Activated naive CD8-positive, alpha-beta T cell treated with anti-CD3 and anti-CD28 coated beads, Interleukin-2, amount 10 ng/mL, durations not matched to agents 7 days and 5 days (primary cell): ENCODE measurements around the gene PSAP. TPM values are rescaled to one million over a fixed set of nuclear protein-coding genes. Genes with fewer than 3 reads are reported as not detected.

Source experiments
- ATAC-seq: fragments of 150-1000 bp; cut with Tn5 transposase; one replicate; pipeline ENCODE4 v1.10.0; 2021; ENCODE audit warnings: low read depth, moderate library complexity
- POLR2A ChIA-PET: fragments of 350-600 bp; sonication (Branson Sonifier 250); formaldehyde crosslinking; loops from one replicate; lab custom pipeline; 2021; ENCODE audit warnings: antibody characterized with exemption; lab: Charles Lee
- DNase-seq: peaks from one replicate; pipeline ENCODE4 v3.0.0; 2021
- H3K27ac Mint-ChIP-seq: one replicate; pipeline ENCODE4 v1.8.0; 2022; ENCODE audit warnings: mild to moderate bottlenecking, mixed read lengths
- H3K27me3 Mint-ChIP-seq: one replicate; pipeline ENCODE4 v1.8.0; 2022; ENCODE audit warnings: mild to moderate bottlenecking, moderate library complexity, mixed read lengths
- H3K36me3 Mint-ChIP-seq: one replicate; pipeline ENCODE4 v1.8.0; 2021; ENCODE audit warnings: mild to moderate bottlenecking, mixed read lengths
- H3K4me1 Mint-ChIP-seq: one replicate; pipeline ENCODE4 v1.8.0; 2021; ENCODE audit warnings: mixed read lengths
- H3K4me3 Mint-ChIP-seq: one replicate; pipeline ENCODE4 v1.8.0; 2022; ENCODE audit warnings: mild to moderate bottlenecking, moderate library complexity, mixed read lengths
- H3K9me3 Mint-ChIP-seq: one replicate; pipeline ENCODE4 v1.8.0; 2021; ENCODE audit warnings: mixed read lengths
- microRNA-seq: library from miRNA; unstranded; fragments of <30 nt; microRNA quantifications from one replicate; pipeline ENCODE4 v1.2.0, GENCODE V29; 2022
- total RNA-seq, 2 experiments: library from RNA; stranded (reverse); gene quantifications; one replicate each; pipeline ENCODE4 v1.2.3, GENCODE V29; 2021

PSAP gene
- total RNA-seq, 2 experiments from 2014 or later = 171 to 175 TPM

DNA sequence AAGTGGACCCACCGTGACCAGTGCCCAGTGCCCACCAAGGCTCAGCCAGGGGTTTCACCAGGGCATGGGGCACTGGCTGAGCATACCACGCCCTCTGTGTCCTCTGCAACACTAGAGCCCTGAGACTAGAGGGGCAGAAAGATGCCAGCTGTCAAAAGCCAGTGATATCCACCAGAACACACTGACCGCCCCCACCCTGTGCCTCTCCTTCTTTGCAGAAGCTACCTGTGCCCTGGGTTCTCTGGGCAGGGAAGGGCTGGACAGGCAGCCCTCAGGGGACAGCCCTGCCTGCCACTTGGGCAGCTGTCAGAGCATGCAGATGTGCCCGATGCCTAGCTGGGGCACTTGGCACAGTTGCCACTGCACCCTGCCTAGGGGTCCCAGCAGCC is 78.2 kb downstream of the PSAP start:
- H3K9me3 Mint-ChIP-seq = no peaks in the 10 kb centered on the region
- peak overlapping the region; percentile 91 for H3K4me3 Mint-ChIP-seq
- DNase-seq (no peak), ATAC-seq (no peak)
- peak overlapping the region; percentile 89 for H3K27ac Mint-ChIP-seq
- H3K36me3 Mint-ChIP-seq = peaks cover 28% of the 10 kb centered on the region
- POLR2A ChIA-PET = interaction anchor here (0.5 to 15.2 kb wide), 18 partner anchors 7 to 395 kb away, joined by 3 to 341 read pairs (median 10); partner anchors contain the start of gene PSAP
- H3K27me3 Mint-ChIP-seq = no peaks in the 10 kb centered on the region
- H3K4me1 Mint-ChIP-seq = peaks cover 66% of the 10 kb centered on the region

DNA sequence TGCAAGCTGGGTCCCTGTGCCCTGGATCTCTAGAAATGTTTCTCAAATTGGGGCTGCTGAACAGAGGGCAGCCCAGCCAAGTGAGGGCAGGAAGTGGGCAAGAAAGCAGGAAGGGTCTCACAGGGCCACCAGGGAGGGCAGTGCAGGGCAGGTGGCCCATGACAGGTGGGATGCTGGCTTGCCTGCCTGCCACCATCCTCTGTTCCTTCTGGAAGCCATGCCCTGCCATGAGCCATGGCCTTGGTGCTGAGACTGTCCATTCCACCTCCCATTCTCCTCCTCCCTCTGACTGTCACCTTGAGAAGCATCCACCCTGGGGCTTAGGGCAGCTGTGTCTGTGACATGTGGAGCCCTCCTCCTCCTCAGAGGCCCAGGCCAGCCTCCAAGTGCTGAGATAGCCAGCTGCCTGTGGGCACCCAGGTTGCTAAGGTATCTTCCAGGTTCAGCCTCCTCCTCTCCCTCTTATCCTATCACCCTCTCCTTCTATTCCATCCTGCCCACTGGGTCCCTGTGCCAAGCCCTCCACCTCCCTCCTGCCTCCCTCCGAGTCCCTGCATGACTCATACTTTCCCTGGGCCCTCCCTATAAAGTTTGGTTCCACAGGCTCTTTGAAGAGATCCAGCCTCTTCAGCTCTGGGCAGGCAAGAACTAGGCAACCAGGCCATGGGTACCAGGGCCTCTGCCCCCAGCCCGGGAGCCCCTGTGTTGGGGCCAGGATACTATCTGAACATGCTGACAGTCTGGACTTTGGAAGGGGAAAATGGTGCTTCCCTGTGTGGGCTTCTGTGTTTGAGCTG is 79.0 kb downstream of the PSAP start:
- Mint-ChIP-seq H3K9me3 (no peaks in the 10 kb centered on the region), H3K4me3 (peak overlapping the region; percentile 91), H3K4me1 (peaks cover 70% of the 10 kb centered on the region), H3K36me3 (peaks cover 29% of the 10 kb centered on the region), H3K27me3 (no peaks in the 10 kb centered on the region), H3K27ac (peak overlapping the region; percentile 89)
- POLR2A ChIA-PET = interaction anchor here (1.1 to 15.2 kb wide), 13 partner anchors 9 to 79 kb away, joined by 3 to 341 read pairs (median 17); partner anchors contain the start of gene PSAP
- DNase-seq = no peak
- no peak for ATAC-seq

DNA sequence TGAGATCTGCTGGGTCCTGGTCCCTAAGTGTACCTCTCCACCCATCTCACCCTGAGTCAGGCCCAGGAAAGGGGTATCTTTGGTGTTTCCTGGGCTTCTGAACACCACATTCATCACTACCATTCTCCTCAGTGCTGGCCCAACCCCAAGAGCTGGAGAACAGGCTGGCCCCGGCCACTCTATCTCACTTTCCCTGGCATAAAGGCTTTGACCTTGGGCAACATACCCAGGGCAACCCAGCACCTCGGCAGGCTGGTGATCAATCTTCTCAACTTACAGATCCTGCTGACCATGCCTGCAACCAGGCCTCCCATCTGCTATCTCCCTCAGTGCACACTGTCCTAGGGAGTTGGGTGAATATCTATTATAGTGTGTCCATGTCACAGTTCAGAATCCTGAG is 79.8 kb downstream of the PSAP start:
- H3K9me3 Mint-ChIP-seq = no peaks in the 10 kb centered on the region
- H3K4me3 Mint-ChIP-seq = peak overlapping the region; percentile 91
- no peak for DNase-seq
- ATAC-seq = no peak
- H3K27ac Mint-ChIP-seq = peak overlapping the region; percentile 89
- H3K36me3 Mint-ChIP-seq = peaks cover 36% of the 10 kb centered on the region
- POLR2A ChIA-PET = interaction anchor here (1.1 to 15.2 kb wide), 6 partner anchors 18 to 75 kb away, joined by 4 to 341 read pairs (median 49); no protein-coding TSS in a partner anchor
- peaks cover 70% of the 10 kb centered on the region for H3K4me1 Mint-ChIP-seq
- no peaks in the 10 kb centered on the region for H3K27me3 Mint-ChIP-seq

DNA sequence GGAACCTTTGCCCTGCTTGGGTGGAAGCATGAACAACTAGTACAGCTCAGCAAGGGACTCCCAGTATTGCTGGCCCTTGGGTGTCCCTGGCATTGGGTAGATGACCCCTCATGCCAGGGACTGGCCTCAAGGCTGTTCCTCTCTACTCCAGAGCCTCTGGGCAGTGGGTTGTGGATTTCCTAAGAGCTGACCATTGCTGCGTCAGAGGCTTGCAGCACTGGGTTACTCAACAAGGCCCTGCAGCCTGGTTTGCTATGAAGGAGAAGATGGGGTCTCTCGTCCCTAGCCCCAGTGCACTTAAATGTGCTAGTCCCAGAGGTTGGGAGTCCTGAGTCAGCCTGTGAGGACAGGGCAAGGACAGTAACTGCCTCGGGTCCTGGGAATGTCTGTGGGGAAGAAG is 80.3 kb downstream of the PSAP start:
- Mint-ChIP-seq H3K4me1 (peaks cover 68% of the 10 kb centered on the region), H3K9me3 (no peaks in the 10 kb centered on the region), H3K27ac (peak overlapping the region; percentile 89), H3K36me3 (peaks cover 36% of the 10 kb centered on the region), H3K4me3 (peak overlapping the region; percentile 91), H3K27me3 (no peaks in the 10 kb centered on the region)
- DNase-seq = no peak
- POLR2A ChIA-PET = interaction anchor here (6.0 to 15.2 kb wide), 3 partner anchors 18 to 43 kb away, joined by 71 to 341 read pairs (median 138); no protein-coding TSS in a partner anchor
- no peak for ATAC-seq

DNA sequence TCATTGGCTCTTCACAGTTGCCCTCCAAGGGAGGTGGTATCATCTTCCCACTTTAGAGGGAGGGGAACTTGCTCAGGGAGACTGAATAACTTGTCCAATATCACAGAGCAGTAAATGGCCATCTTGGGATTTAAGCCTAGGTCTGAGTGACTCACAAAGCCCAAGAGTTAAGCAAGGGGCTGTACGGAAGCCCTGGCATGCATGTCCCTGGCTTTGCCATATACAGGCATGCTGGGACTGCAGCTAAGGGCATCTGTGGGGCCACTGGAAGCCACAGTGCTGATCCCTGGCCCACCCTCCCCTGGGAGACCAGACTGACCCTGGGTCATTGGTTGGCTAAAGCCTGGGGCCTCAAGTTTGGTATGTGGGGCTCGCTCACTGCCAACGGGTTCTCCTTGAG is 80.8 kb downstream of the PSAP start:
- Mint-ChIP-seq H3K27ac (peak overlapping the region; percentile 89), H3K4me1 (peaks cover 68% of the 10 kb centered on the region), H3K36me3 (peaks cover 36% of the 10 kb centered on the region), H3K9me3 (no peaks in the 10 kb centered on the region), H3K4me3 (peak overlapping the region; percentile 91), H3K27me3 (no peaks in the 10 kb centered on the region)
- POLR2A ChIA-PET = interaction anchor here (6.0 to 15.2 kb wide), 3 partner anchors 17 to 42 kb away, joined by 71 to 341 read pairs (median 138); no protein-coding TSS in a partner anchor
- ATAC-seq = no peak
- no peak for DNase-seq

DNA sequence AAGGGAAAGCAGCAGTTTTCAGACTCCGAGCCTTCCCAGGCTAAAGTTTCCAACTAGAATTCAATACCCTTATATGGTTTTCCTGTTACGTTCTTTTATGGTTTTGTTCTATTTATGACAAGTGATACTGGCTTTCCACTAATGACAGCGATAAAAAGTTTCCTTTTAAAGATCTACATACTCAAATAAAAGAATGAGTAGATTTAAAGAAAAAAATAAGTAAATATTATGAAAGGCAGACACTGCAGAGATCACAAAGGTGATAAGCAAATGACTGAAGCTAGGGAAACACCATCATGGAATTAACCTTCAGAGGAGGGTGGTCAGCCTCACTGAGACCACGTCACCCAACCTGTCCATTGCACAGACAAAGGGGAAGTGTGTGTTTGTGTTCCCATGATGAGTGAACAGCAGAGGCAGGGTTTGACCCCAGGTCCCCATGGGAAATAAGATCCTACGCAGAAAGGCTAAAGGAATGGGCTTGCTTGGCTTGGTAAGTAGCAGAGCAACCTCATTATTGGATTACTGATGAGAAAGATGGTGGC is 81.7 kb downstream of the PSAP start:
- Mint-ChIP-seq H3K4me3 (peak overlapping the region; percentile 91), H3K36me3 (peaks cover 37% of the 10 kb centered on the region), H3K27me3 (no peaks in the 10 kb centered on the region), H3K9me3 (no peaks in the 10 kb centered on the region), H3K27ac (peak overlapping the region; percentile 89), H3K4me1 (peaks cover 68% of the 10 kb centered on the region)
- DNase-seq (no peak), ATAC-seq (no peak)
- POLR2A ChIA-PET = interaction anchor here (0.7 to 15.2 kb wide), 6 partner anchors 16 to 355 kb away, joined by 3 to 341 read pairs (median 38); no protein-coding TSS in a partner anchor

DNA sequence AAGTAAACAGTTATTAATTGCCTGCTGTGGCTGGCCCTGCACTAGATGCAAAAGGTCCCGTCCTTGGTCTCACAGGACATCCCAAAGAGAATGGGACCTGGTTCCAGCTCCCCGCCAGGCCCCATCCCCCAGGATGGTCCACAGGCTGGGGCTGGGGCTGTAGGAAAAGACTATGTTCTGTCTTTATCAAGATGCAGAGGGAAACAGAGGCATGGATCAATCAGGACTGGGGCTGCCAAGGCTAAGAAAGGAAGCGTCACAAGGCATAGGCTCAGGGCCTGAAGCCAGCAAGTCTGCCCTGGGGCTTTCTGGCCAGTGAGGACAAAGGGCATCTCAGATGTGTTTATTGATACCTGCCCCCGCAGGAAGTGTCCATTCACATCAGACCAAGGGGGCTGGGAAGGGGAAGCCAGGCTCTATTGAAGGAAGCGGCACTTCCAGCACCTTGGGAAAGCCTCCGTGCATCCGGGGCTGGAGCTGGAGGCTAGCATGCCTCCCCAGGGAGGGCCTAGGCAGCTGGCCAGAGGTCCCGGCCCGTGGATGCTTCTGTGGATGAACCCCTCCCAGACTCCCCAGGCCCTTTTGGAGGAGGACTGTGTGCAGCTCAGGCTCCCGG is 83.5 kb downstream of the PSAP start:
- DNase-seq (no peak), ATAC-seq (no peak)
- Mint-ChIP-seq H3K36me3 (peaks cover 44% of the 10 kb centered on the region), H3K27me3 (no peaks in the 10 kb centered on the region), H3K9me3 (no peaks in the 10 kb centered on the region), H3K27ac (peak overlapping the region; percentile 83), H3K4me1 (peaks cover 74% of the 10 kb centered on the region), H3K4me3 (peak overlapping the region; percentile 57)
- POLR2A ChIA-PET = interaction anchor here (1.1 to 15.2 kb wide), 4 partner anchors 9 to 61 kb away, joined by 4 to 341 read pairs (median 5); no protein-coding TSS in a partner anchor

DNA sequence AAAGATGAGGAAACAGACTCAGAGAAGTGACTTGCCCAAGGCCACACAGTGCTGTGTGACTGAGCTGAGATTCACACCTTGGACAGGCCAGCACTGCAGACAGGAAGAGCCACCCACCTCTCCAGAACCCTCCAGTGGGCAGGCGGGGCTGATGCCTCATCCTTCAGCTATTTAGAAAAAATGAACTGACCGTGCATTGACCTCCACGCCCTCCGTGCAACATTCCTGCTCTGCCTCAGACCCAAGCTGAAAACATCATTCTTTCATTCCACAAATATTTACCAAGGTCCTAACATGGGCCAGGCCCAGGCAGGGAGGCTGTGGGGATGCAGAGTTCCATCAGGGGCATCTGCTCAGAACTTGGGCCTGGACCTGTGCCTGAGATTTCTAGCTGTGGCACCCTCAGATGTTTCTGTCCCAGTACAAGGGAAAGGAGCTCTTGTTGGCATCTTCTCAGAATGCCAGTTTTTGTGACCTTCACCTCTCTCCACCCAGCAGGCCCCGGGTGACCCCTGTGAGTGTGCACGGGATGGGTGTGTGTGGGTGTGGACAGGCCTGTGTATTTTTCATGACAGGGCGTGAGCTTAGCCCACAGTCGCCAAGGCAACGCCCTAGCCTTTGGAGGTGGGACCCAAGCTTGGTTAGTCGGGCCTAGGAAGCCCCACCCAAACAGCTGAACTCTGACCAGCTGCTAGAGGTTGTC is 84.2 kb downstream of the PSAP start:
- POLR2A ChIA-PET = interaction anchor here (0.8 to 15.2 kb wide), 3 partner anchors 9 to 39 kb away, joined by 4 to 341 read pairs (median 4); no protein-coding TSS in a partner anchor
- no peaks in the 10 kb centered on the region for H3K27me3 Mint-ChIP-seq
- no peaks in the 10 kb centered on the region for H3K9me3 Mint-ChIP-seq
- no peak for DNase-seq
- H3K36me3 Mint-ChIP-seq = peaks cover 39% of the 10 kb centered on the region
- peaks cover 75% of the 10 kb centered on the region for H3K4me1 Mint-ChIP-seq
- no peak for ATAC-seq
- peak overlapping the region; percentile 57 for H3K4me3 Mint-ChIP-seq
- peak overlapping the region; percentile 83 for H3K27ac Mint-ChIP-seq

Small RNA genes within 50 kb of the gene (microRNA-seq; reads per million reads assigned to microRNA genes)
- gene MIR7152 = not detected

Other genes with a start within 250 kb of the PSAP start
- gene C10orf105, start 131.5 kb downstream of the PSAP start, total RNA-seq = under 1 TPM; 0.17 to 0.30 TPM
- 100 to 1,000 TPM; 124 to 125 TPM for gene VSIR, start 77.7 kb downstream of the PSAP start, total RNA-seq
- gene CHST3, start 113.1 kb upstream of the PSAP start, total RNA-seq = not detected
- 100 to 1,000 TPM; 370 to 371 TPM for gene SPOCK2, start 237.3 kb upstream of the PSAP start, total RNA-seq